Fibroblast of villous mesenchyme (primary cell): ENCODE results near the gene ZDHHC12. TPM values are rescaled to one million over a fixed set of nuclear protein-coding genes. Genes with fewer than 3 reads are reported as not detected.
"Not testable (repeated sequence)": the region's sequence is repeated elsewhere in the genome, so short reads cannot be mapped to it uniquely, and the experiment has no call there.

ENCODE experiments used
- DNase-seq: peaks from one replicate; pipeline ENCODE4 v3.0.0-alpha.2; 2010; ENCODE audit warnings: low read depth
- H3K4me3 ChIP-seq: 2 replicates; pipeline ENCODE4 v1.5.1; 2011; ENCODE audit warnings: low read depth, mild to moderate bottlenecking, low read length
- total RNA-seq: library from RNA; depleted of rRNA; stranded (reverse); fragments of >200 nt; gene quantifications from 2 replicates; pipeline ENCODE4 v1.2.3, GENCODE V29; 2012
- TF ChIP-seq, protein P1 (sequence below): IDR thresholded peaks from 2 replicates; pipeline ENCODE4 v1.5.1; 2012; ENCODE audit warnings: low read depth, mild to moderate bottlenecking, low read length; ENCODE audit not compliant: insufficient read depth

The ZDHHC12 gene
- total RNA-seq, 1 donor: 30.7 TPM

DNA sequence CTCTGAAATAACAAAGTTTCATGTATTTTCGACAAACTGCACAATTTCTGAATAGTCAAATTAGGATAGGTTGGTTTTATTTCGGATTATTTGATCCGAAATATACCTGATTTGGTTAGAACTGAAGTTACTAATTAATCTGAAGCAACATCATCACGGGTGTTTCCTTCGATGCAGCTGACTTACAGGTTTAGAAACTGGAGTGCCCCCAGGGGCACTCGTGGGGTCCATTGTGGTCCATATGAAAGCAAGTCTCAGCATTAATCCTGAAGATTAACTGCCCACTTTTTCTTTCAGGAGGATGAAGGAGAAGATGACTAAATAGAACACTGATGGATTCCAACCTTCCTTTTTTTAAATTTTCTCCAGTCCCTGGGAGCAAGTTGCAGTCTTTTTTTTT lies 29.6 kb downstream of the ZDHHC12 start:
- DNase-seq: no peak
- H3K4me3 ChIP-seq: no peak overlapping the region
- TF ChIP-seq, protein P1, sequence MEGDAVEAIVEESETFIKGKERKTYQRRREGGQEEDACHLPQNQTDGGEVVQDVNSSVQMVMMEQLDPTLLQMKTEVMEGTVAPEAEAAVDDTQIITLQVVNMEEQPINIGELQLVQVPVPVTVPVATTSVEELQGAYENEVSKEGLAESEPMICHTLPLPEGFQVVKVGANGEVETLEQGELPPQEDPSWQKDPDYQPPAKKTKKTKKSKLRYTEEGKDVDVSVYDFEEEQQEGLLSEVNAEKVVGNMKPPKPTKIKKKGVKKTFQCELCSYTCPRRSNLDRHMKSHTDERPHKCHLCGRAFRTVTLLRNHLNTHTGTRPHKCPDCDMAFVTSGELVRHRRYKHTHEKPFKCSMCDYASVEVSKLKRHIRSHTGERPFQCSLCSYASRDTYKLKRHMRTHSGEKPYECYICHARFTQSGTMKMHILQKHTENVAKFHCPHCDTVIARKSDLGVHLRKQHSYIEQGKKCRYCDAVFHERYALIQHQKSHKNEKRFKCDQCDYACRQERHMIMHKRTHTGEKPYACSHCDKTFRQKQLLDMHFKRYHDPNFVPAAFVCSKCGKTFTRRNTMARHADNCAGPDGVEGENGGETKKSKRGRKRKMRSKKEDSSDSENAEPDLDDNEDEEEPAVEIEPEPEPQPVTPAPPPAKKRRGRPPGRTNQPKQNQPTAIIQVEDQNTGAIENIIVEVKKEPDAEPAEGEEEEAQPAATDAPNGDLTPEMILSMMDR: no peak

DNA sequence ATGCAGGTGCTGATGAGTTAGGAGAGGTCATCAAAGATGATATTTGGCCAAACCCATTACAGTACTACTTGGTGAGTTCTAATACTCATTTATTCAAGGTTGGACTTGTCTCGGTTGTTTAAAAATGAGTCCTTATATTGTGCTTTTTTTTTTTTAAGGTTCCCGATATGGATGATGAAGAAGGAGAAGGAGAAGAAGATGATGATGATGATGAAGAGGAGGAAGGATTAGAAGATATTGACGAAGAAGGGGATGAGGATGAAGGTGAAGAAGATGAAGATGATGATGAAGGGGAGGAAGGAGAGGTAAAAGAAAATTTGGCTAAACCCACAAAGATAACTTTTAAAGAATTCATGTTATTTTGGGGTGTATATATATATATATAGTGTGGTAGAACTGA lies 30.2 kb downstream of the ZDHHC12 start:
- not testable (repeated sequence) for H3K4me3 ChIP-seq, DNase-seq

GRCh38 chr9:128690684-128691034 lies 33.3 kb downstream of the ZDHHC12 start:
- no peak for DNase-seq
- TF ChIP-seq, protein P1: no peak

DNA sequence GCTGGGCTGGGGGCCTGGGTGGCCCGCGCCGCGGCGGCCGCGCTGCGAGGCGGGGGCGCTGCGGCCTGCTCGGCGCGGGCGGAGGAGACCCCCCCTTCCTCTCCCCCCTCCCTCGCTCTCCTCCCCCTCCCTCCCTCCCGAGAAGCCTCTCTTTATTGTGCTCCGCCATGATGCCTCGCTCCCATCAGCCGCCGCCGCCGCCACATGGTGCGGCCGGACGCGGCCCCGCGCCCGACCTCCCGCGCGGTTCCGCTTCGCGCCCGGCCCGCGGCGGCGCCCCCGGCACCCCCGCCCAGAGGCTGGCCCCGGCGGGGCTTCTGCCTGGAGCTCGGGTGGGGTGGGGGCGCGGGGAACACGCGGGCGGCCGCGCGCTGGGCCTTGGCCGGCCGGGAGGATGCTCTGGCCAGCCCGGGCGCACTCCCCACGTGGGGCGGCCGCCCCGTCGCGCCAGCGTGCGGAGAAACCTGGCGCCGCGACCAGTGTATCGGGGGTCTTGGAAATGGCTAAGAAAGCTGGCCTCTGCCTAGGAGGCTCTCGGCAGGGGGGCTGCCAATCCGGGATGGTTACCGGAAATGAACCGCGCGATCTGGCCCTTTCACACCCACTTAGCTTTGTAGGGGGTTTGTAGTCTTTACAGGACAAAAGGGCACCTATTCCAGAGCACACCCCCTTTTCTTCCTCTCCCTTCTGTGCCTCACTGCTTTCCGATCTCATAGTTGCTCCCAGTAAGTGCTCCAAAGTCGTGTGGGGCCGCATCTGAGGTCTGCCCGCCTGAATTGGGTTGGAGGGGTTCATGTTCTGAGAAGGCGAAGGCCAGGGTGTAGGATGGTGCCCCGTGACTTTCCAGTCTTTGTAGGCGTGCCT lies 33.9 kb downstream of the ZDHHC12 start:
- TF ChIP-seq, protein P1: no peak
- no peak for DNase-seq
- H3K4me3 ChIP-seq: peak overlapping the region; percentile 85

More at GRCh38 chr9:128690684-128691034, 33.3 kb downstream of the ZDHHC12 start:
- H3K4me3 ChIP-seq: peak overlapping the region; percentile 85

DNA sequence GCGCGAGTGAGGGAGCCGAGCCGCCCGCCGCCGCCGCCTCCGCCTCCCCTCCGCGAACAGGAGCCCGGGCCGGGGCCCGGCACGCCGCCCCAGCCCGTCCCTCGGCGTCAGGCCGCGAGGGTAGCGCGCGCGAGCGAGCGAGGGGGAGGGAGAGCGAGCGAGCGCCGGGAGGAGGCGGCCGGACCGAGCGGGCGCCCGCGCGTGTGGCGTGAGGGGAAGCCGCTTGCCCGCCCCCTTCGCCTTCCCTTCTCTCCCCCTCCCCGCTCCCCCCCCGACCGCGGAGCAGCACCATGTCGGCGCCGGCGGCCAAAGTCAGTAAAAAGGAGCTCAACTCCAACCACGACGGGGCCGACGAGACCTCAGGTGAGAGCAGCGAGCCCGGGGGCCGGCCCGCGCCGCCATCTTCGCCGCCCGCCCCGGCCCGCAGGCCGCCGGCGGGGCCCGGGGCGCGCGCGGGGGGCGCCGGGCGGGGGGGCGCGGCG lies 34.6 kb downstream of the ZDHHC12 start:
- no peak for DNase-seq
- peak overlapping the region; percentile 65 for H3K4me3 ChIP-seq
- TF ChIP-seq, protein P1: no peak

DNA sequence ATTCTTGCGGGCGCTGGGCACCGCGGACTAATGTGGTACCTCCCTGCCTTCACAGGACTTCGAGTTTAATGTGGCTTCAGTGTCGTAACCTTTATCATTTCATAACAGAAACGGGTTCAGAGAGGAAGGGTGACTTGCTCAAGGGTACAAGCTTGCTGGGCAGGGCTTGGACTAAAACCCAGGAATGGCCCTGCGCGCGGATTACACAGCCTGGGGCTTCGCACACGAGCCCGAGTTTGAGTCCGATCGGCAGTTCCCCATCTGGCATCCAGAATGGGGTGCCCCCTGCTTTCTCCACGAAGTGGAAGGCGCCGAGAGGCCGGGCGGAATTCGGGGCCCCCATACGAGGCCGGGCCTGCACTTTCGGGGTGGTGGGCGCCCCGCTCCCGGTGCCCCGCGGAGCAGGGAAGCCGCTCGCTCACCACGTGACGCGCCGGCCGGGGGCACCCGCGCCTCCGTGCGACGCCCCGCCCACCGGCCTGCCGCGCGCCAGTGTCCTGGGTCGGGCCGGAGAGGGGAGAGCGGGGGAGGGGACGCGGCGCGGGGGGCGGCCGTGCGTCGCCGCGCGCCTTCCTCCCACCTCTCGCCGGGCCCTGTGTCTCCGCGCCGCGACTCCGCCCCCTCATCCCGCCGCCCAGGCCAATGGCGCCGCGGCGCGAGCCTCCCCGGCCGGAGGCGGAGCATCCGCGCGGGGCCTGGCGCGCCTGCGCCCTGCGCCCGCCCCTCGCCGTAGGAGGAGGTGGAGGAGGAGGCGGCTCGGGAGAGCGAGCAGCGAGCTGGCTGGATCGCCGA lies 35.2 kb downstream of the ZDHHC12 start, which contains the start of gene SET:
TSS of gene SET (plus strand) at position 722 of the 792 bp plus-strand sequence. CDS start 361 bp downstream, outside the sequence.
- TF ChIP-seq, protein P1: no peak
- H3K4me3 ChIP-seq: peak within 1 kb of the TSS; percentile 85
- peak; percentile 93 for DNase-seq

- TF ChIP-seq, protein P1: no peak
- no peak overlapping the region for H3K4me3 ChIP-seq
- no peak for DNase-seq
Observed at GRCh38 chr9:128687453-128687852, 36.5 kb downstream of the ZDHHC12 start.
